ENCODE measurements around the gene PPEF2.
"Not testable (repeated sequence)": the region's sequence is repeated elsewhere in the genome, so short reads cannot be mapped to it uniquely, and the experiment has no call there.

The PPEF2 gene

DNA sequence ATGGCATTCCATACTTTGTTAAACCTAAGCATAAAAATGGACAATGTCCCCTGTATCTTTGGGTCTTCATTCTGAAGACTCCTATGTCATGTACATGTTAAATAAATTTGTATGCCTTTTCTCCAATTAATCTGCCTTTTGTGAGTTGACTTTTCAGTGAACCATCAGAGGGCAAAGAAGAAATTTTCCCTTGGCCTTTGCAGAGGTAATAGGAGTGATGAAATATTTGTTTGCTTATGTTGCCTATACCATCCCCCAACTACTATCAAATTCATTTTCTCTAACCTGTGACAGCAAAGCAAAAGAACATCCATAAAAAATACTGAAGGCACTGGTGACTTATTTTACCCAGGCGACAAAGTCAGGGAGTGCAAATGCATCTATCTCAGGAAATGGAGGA, 20.3 kb upstream of the PPEF2 start:
- Histone ChIP-seq H3K9ac (ENCODE audit: low read depth, low read length) (no peak overlapping the region), H3K4me3 (ENCODE audit: low read depth, low read length) (no peak overlapping the region), H3K27ac (ENCODE audit: low read depth, low read length) (no peak overlapping the region), H3K27me3 (ENCODE audit: control insufficient read depth, insufficient read depth, low read length) (no peaks in the 10 kb centered on the region), H3K36me3 (ENCODE audit: control insufficient read depth, insufficient read depth, low read length) (no peaks in the 10 kb centered on the region), H3K9me3 (ENCODE audit: control insufficient read depth, insufficient read depth, low read length) (no peaks in the 10 kb centered on the region), H3K4me1 (ENCODE audit: control insufficient read depth, insufficient read depth, low read length) (peaks cover 7% of the 10 kb centered on the region)

DNA sequence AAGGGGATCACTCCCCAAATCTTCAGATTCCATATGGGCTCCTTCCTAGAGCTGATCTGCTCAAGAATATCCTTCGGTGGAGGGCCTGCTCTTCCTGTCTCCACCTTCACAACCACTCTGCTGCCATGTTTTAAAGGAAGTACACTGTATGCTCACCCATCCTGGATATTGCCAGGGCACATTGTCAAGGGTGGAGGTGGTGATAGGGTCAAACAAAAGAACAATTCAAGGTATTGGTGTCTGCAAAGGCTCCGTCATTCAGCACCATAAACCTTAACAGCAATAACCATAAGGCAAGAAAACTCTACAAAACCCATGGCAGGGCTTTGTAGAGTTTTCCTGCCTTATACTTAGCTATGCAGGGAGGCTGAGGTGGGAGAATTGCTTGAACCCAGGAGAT, 19.7 kb upstream of the PPEF2 start:
- Histone ChIP-seq H3K36me3 (ENCODE audit: control insufficient read depth, insufficient read depth, low read length) (no peaks in the 10 kb centered on the region), H3K4me1 (ENCODE audit: control insufficient read depth, insufficient read depth, low read length) (peaks cover 7% of the 10 kb centered on the region), H3K27ac (ENCODE audit: low read depth, low read length) (no peak overlapping the region), H3K4me3 (ENCODE audit: low read depth, low read length) (no peak overlapping the region), H3K9me3 (ENCODE audit: control insufficient read depth, insufficient read depth, low read length) (no peaks in the 10 kb centered on the region), H3K27me3 (ENCODE audit: control insufficient read depth, insufficient read depth, low read length) (no peaks in the 10 kb centered on the region), H3K9ac (ENCODE audit: low read depth, low read length) (no peak overlapping the region)

DNA sequence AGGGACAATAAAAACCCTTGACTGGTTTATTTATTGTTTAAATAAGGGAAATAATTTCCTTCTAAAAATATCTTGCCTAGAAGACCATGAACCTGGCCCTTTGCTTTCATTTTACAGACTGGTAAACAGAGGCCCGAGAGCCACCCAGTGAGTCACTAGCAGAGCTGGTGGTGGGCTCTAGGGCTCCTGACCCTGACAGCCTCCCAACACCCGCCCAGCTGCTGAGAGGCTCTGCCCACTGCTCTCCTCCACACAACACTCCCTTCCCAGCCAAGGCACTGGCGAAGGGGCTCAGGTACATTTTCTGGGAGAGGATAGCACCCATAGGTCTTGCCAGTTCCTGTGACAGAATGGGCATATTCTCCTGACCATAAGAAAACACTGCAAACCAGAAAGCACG, 18.1 kb upstream of the PPEF2 start:
- peaks cover 7% of the 10 kb centered on the region for H3K4me1 ChIP-seq (ENCODE audit: control insufficient read depth, insufficient read depth, low read length)
- H3K9me3 ChIP-seq (ENCODE audit: control insufficient read depth, insufficient read depth, low read length): no peaks in the 10 kb centered on the region
- H3K9ac ChIP-seq (ENCODE audit: low read depth, low read length): no peak overlapping the region
- H3K27me3 ChIP-seq (ENCODE audit: control insufficient read depth, insufficient read depth, low read length): no peaks in the 10 kb centered on the region
- no peak overlapping the region for H3K4me3 ChIP-seq (ENCODE audit: low read depth, low read length)
- H3K36me3 ChIP-seq (ENCODE audit: control insufficient read depth, insufficient read depth, low read length): no peaks in the 10 kb centered on the region
- no peak overlapping the region for H3K27ac ChIP-seq (ENCODE audit: low read depth, low read length)

DNA sequence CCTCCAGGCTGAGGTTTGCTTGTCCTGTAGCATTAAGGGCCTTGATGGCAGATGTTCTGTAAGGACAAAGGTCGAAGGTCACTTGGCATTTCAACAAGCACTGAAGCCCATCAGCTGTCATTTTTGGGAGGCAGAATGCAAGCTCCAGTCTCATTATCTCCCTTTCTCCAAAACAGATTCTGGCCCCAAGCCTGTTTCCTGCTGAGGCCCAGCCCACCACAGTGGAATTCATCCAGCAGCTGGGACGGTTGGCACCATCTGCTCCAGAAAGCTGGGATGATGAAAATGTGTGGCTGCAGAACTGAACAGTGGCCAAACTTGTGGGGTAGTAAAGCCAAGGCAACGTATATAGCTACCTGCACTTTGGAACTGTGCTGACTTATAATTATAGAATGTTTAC, 17.7 kb upstream of the PPEF2 start:
- Histone ChIP-seq H3K36me3 (ENCODE audit: control insufficient read depth, insufficient read depth, low read length) (no peaks in the 10 kb centered on the region), H3K9ac (ENCODE audit: low read depth, low read length) (no peak overlapping the region), H3K4me3 (ENCODE audit: low read depth, low read length) (no peak overlapping the region), H3K27ac (ENCODE audit: low read depth, low read length) (no peak overlapping the region), H3K4me1 (ENCODE audit: control insufficient read depth, insufficient read depth, low read length) (peaks cover 7% of the 10 kb centered on the region), H3K9me3 (ENCODE audit: control insufficient read depth, insufficient read depth, low read length) (no peaks in the 10 kb centered on the region), H3K27me3 (ENCODE audit: control insufficient read depth, insufficient read depth, low read length) (no peaks in the 10 kb centered on the region)

DNA sequence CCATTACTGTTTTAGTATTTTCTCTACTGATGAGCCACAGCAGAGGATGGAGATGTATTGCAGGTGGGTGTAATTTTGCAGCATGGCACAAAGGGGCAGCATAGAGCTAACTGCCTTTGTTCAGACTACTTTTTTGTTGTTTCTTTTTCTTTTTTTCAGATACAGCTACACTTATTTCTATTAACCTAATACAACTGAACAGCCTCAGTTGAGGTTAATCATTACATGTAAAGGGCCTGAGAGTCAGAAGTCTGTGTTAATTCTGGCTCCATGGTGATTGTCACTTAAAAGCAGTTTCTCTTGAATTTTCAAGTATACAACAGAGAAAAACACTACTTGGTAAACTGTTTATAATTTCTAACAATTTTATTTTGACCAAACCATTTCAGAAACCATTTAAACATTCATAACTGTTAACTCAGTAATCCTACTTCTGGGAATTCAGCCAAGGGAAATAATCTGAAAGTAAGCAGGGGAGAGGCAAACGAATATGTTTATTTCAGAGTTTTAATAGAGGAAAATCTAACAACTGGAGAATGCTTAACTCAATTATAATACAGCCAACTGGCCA, 13.9 kb upstream of the PPEF2 start:
- Histone ChIP-seq H3K4me1 (ENCODE audit: control insufficient read depth, insufficient read depth, low read length) (no peaks in the 10 kb centered on the region), H3K27ac (ENCODE audit: low read depth, low read length) (no peak overlapping the region), H3K4me3 (ENCODE audit: low read depth, low read length) (no peak overlapping the region), H3K9me3 (ENCODE audit: control insufficient read depth, insufficient read depth, low read length) (peaks cover 5% of the 10 kb centered on the region; the same call in 1 of the 2 replicates), H3K36me3 (ENCODE audit: control insufficient read depth, insufficient read depth, low read length) (no peaks in the 10 kb centered on the region), H3K27me3 (ENCODE audit: control insufficient read depth, insufficient read depth, low read length) (no peaks in the 10 kb centered on the region), H3K9ac (ENCODE audit: low read depth, low read length) (no peak overlapping the region)

DNA sequence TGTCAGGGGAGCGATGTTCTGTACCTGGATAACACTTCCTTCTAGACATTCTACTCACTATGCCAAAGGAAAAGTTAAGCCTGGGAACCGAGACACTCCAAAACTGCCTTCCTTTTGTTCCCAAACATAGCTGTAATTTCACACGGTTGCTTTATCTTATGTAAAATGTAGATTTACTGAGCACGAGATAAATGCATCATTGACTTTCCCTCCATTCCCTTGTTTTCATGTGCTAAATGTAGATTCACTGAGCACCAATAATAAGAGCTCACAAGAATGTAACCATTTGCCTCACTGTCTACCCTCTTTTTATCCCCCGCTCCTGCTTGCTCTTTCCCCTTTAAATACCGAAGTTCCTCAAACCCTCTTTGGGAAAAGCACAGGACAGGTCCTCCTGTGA, 10.7 kb upstream of the PPEF2 start:
- H3K9me3 ChIP-seq (ENCODE audit: control insufficient read depth, insufficient read depth, low read length): peaks cover 24% of the 10 kb centered on the region
- H3K36me3 ChIP-seq (ENCODE audit: control insufficient read depth, insufficient read depth, low read length): no peaks in the 10 kb centered on the region
- H3K4me1 ChIP-seq (ENCODE audit: control insufficient read depth, insufficient read depth, low read length): no peaks in the 10 kb centered on the region; the same call in 1 of the 2 replicates
- H3K4me3 ChIP-seq (ENCODE audit: low read depth, low read length): no peak overlapping the region
- H3K27me3 ChIP-seq (ENCODE audit: control insufficient read depth, insufficient read depth, low read length): no peaks in the 10 kb centered on the region
- no peak overlapping the region for H3K27ac ChIP-seq (ENCODE audit: low read depth, low read length)
- H3K9ac ChIP-seq (ENCODE audit: low read depth, low read length): no peak overlapping the region

DNA sequence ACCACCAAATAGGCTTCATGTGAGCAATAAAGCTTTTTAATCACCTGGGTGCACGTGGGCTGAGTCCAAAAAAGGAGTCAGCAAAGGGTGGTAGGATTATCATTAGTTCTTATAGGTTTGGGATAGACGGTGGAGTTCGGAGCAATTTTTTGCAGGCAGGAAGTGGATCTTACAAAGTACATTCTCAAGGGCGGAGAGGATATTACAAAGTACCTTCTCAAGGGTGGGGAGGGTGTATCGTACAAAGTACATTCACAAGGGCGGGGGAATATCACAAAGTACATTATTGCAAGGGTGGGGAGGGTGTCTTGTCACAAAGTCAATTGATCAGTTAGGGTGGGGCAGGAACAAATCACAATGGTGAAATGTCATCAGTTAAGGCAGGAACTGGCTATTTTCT, 8.6 kb upstream of the PPEF2 start:
- not testable (repeated sequence) for H3K4me1 ChIP-seq (ENCODE audit: control insufficient read depth, insufficient read depth, low read length); H3K4me3 ChIP-seq (ENCODE audit: low read depth, low read length); H3K27ac ChIP-seq (ENCODE audit: low read depth, low read length); H3K27me3 ChIP-seq (ENCODE audit: control insufficient read depth, insufficient read depth, low read length); H3K36me3 ChIP-seq (ENCODE audit: control insufficient read depth, insufficient read depth, low read length); H3K9ac ChIP-seq (ENCODE audit: low read depth, low read length)
- peaks cover 24% of the 10 kb centered on the region for H3K9me3 ChIP-seq (ENCODE audit: control insufficient read depth, insufficient read depth, low read length)

DNA sequence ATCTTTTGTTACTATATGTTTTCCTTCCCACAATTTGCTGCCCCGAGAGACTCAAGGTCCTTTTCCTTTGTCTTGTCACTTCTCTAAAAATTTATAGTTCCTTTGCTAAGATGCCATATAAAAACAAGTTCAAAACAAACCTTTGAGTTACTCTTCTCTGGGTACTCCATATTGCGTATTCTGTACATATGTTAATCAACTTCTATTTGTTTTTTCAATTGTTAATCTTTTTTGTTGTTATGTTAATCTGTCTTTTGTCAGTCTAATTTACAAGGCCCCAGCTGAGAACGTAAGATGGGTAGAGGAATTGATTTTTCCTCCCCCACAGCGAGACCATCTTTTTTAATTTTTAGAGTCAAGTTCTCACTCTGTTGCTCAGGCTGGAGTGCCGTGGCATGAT, 7.2 kb upstream of the PPEF2 start:
- Histone ChIP-seq H3K36me3 (ENCODE audit: control insufficient read depth, insufficient read depth, low read length) (no peaks in the 10 kb centered on the region), H3K9me3 (ENCODE audit: control insufficient read depth, insufficient read depth, low read length) (peaks cover 24% of the 10 kb centered on the region), H3K27me3 (ENCODE audit: control insufficient read depth, insufficient read depth, low read length) (no peaks in the 10 kb centered on the region), H3K4me3 (ENCODE audit: low read depth, low read length) (peak overlapping the region; percentile 5; the same call in 1 of the 2 replicates), H3K27ac (ENCODE audit: low read depth, low read length) (peak overlapping the region; percentile 42), H3K9ac (ENCODE audit: low read depth, low read length) (no peak overlapping the region), H3K4me1 (ENCODE audit: control insufficient read depth, insufficient read depth, low read length) (no peaks in the 10 kb centered on the region; the same call in 1 of the 2 replicates)

DNA sequence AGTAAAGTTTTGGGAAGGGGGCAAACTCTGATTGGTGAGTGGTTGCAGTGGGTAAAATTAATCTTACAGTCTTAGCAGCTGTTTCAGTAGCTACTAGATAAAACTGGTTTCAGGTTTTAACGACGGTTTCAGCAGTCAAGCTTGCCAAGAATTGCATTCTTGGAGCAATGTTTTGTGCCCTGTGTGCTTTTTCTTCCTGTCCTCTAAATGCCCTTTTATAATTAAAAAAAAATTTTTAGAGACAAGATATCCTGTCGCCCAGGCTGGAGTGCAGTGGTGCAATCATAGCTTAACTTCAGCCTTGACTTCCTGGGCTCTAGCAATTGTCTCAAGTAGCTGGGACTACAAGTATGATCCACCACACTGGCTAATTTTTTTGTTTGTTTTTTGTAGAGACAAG, 6.3 kb upstream of the PPEF2 start:
- Histone ChIP-seq H3K9ac (ENCODE audit: low read depth, low read length) (no peak overlapping the region), H3K36me3 (ENCODE audit: control insufficient read depth, insufficient read depth, low read length) (no peaks in the 10 kb centered on the region), H3K27ac (ENCODE audit: low read depth, low read length) (no peak overlapping the region), H3K9me3 (ENCODE audit: control insufficient read depth, insufficient read depth, low read length) (peaks cover 24% of the 10 kb centered on the region), H3K4me3 (ENCODE audit: low read depth, low read length) (no peak overlapping the region), H3K27me3 (ENCODE audit: control insufficient read depth, insufficient read depth, low read length) (no peaks in the 10 kb centered on the region), H3K4me1 (ENCODE audit: control insufficient read depth, insufficient read depth, low read length) (no peaks in the 10 kb centered on the region; the same call in 1 of the 2 replicates)

DNA sequence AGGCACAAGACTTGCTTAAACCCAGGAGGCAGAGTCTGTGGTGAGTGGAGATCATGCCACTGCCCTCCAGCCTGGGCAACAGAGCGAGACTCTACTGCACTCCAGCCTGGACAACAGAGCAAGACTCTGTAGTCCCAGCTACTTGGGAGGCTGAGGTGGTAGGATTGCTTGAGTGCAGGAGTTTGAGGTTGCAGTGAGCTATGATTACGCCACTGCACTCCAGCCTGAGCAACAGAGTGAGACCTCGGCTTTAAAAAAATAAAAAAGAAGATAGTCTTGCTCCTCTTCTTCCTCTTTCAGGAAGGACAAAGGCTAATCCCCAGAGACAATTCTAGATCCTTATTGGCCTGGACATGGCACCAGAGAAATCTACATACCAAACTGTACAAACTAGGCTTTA, 5.7 kb upstream of the PPEF2 start:
- H3K9me3 ChIP-seq (ENCODE audit: control insufficient read depth, insufficient read depth, low read length): peaks cover 24% of the 10 kb centered on the region
- no peak overlapping the region for H3K4me3 ChIP-seq (ENCODE audit: low read depth, low read length)
- no peaks in the 10 kb centered on the region for H3K36me3 ChIP-seq (ENCODE audit: control insufficient read depth, insufficient read depth, low read length)
- H3K27ac ChIP-seq (ENCODE audit: low read depth, low read length): no peak overlapping the region
- H3K27me3 ChIP-seq (ENCODE audit: control insufficient read depth, insufficient read depth, low read length): no peaks in the 10 kb centered on the region
- no peaks in the 10 kb centered on the region; the same call in 1 of the 2 replicates for H3K4me1 ChIP-seq (ENCODE audit: control insufficient read depth, insufficient read depth, low read length)
- H3K9ac ChIP-seq (ENCODE audit: low read depth, low read length): no peak overlapping the region

DNA sequence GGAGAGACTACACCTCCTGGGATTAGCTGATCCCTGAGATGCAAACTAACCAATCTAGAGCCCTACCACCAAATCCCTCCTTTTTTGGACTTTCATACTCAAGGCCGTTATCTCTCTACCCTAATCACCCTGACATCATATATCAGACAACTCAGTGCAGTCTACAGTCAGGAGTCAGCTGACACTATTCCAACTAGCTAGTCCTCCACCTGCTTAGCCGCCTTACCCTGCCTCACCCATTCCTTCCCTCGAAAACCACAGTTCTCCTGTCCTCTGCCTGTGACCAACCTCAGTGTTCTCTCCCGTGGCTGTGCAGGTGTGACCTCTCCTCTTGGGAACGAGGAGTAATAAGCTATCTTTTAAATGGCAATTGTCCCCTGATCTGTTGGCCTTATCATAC, 1.8 kb upstream of the PPEF2 start:
- Histone ChIP-seq H3K4me1 (ENCODE audit: control insufficient read depth, insufficient read depth, low read length) (no peaks in the 10 kb centered on the region), H3K27me3 (ENCODE audit: control insufficient read depth, insufficient read depth, low read length) (no peaks in the 10 kb centered on the region), H3K9ac (ENCODE audit: low read depth, low read length) (no peak overlapping the region), H3K27ac (ENCODE audit: low read depth, low read length) (no peak overlapping the region), H3K9me3 (ENCODE audit: control insufficient read depth, insufficient read depth, low read length) (peaks cover 5% of the 10 kb centered on the region), H3K4me3 (ENCODE audit: low read depth, low read length) (no peak overlapping the region), H3K36me3 (ENCODE audit: control insufficient read depth, insufficient read depth, low read length) (no peaks in the 10 kb centered on the region)

DNA sequence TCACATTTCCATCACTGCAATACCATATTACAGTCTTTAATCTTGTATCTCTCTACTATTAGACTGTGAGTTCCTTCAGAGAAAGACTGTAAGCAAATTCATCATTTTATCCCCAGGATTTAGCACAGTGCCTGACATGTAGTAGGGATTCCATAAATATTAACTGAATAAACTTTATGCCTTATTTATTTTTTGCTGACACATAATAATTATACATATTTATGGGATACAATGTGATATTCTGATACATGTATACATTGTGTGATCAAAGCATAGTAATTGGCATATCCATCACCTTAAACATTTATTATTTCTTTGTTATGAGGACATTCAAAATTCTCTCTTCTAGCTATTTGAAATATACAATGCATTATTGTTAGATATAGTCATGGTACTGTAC, 3.7 kb downstream of the PPEF2 start:
- H3K4me1 ChIP-seq (ENCODE audit: control insufficient read depth, insufficient read depth, low read length): no peaks in the 10 kb centered on the region
- H3K27me3 ChIP-seq (ENCODE audit: control insufficient read depth, insufficient read depth, low read length): no peaks in the 10 kb centered on the region
- no peaks in the 10 kb centered on the region for H3K36me3 ChIP-seq (ENCODE audit: control insufficient read depth, insufficient read depth, low read length)
- peaks cover 3% of the 10 kb centered on the region; the same call in 1 of the 2 replicates for H3K9me3 ChIP-seq (ENCODE audit: control insufficient read depth, insufficient read depth, low read length)
- H3K27ac ChIP-seq (ENCODE audit: low read depth, low read length): no peak overlapping the region
- no peak overlapping the region for H3K4me3 ChIP-seq (ENCODE audit: low read depth, low read length)
- H3K9ac ChIP-seq (ENCODE audit: low read depth, low read length): no peak overlapping the region
